Endometrium (tissue), 2 donors: ENCODE results near the gene P4HA3.
"Not testable (repeated sequence)": the region's sequence is repeated elsewhere in the genome, so short reads cannot be mapped to it uniquely, and the experiment has no call there.

Experiments used
- FAIRE-seq: peaks from 2 replicates; lab custom pipeline; 2012; peaks lifted over from hg19 to GRCh38; lab: Jason Lieb, UNC
- donor health status: control.
- donor health status: control.

The P4HA3 gene

DNA sequence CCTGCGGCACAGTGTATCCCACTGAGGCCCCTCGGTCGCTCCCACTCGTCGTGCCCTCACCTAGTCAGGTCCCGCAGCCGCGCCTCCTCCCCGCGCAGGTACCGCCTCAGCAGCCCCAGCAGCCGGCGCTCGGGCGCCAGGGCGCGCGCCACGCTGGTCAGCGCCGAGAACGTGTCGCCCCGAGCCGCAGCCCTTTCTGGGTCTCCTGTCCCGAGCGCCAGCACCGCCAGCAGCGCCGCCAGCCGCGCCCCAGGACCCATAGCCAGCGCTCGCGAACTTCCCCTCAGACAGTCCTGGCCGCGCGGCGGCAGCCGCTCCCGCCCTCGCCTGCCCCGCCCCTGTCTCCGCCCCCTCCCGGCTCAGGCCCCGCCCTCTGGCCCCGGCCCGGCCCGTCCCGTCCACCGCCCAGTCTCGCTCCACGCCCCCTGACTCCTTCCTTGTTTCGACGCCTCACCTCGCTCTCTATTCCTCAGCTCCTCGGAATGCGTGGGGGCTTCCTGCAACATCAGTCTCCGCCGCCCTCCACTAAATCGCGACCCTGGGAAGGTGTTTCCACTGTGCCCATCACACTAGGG, at the start of gene P4HA3:
Gene P4HA3, minus strand, starts transcription at position 289 of the 575 bp plus-strand sequence. Its CDS starts 29 bp downstream, at position 260.
- no peak for FAIRE-seq

GRCh38 chr11:74357449-74357848, 46.0 kb upstream of the P4HA3 start:
- no peak for FAIRE-seq

GRCh38 chr11:74355626-74356025, 44.2 kb upstream of the P4HA3 start:
- FAIRE-seq, result no peak

DNA sequence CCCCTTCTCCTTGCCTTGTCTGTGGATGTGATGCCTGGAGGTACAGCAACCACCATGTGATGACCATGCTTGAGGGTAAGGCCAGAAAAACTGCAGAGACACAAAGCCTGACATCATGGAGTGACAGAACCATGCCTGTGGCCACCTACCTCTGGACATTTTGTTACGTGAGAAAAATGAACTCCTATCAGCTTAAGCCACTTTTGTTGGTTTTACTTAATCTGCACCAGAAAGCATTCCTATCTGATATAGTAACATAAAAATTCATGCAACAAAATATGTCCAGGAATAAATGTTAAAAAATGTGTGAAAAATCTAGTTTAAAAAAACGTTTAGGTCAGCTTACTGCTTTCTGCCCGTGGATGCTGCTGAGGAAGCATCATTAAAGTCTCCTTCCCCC, 42.6 kb upstream of the P4HA3 start:
- FAIRE-seq, result no peak

DNA sequence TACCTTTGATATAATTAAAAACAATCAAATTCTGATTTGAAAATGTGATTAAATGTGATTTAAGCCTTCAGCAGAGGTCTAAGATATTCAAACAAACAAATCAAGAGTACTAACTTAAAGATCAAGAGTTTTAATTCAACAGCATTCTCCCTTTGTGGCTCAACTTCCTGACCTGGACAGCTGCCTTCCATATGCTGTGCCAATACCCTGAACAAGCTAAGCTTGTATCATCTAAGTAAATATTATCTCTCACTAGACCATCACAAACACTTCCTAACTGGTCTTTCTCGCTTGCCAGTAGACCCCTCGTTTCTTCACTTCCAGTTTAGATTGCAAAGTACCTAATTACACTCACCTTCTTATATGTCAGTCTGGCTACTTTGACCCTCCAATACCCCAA, 35.9 kb upstream of the P4HA3 start:
- no peak for FAIRE-seq

DNA sequence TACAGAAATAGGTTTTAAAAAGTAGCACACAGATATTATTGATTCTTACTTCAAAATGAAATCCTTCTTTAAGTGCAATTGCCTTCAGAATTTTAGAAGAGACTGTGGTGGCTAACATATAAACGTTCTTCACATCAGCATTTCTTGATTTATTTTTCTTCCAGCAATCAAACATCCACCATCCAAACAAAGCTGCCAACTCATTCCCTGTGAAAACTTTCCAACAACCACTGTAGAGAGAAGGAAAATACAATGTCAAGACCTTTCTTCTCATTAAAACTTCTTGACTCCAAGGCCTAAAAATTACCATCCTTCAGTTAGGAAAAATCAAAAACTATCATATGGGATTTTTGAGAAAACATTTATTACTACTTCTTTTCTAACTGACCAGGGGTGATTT, 34.0 kb upstream of the P4HA3 start:
- no peak for FAIRE-seq

GRCh38 chr11:74341921-74342320, 30.5 kb upstream of the P4HA3 start:
- no peak for FAIRE-seq

DNA sequence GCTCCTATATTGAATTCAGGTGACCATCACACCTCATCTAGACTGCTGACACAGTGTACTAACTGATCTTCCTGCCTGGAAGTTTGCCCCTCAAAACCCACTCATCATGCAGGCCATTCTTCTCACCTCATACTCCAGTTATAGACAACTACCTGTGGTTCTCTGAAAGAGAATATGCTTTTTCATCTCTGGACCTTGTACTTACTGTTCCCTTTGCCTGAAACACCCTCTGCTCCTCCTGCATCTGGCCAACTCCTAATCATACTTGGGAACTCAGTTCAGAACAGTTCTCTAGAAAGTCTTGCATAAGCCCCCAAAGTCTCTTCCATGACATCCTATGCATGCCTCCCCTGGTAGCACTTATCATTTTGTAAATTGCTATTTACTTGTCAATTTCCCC, 28.2 kb upstream of the P4HA3 start:
- no peak for FAIRE-seq

GRCh38 chr11:74338963-74339362, 27.5 kb upstream of the P4HA3 start:
- no peak for FAIRE-seq

GRCh38 chr11:74333193-74333592, 21.8 kb upstream of the P4HA3 start:
- FAIRE-seq, result no peak

- no peak for FAIRE-seq
Observed at GRCh38 chr11:74332291-74332690, 20.9 kb upstream of the P4HA3 start.

GRCh38 chr11:74331000-74331399, 19.6 kb upstream of the P4HA3 start:
- not testable (repeated sequence) for FAIRE-seq

GRCh38 chr11:74330075-74330858, 18.8 kb upstream of the P4HA3 start:
- FAIRE-seq, result no peak

DNA sequence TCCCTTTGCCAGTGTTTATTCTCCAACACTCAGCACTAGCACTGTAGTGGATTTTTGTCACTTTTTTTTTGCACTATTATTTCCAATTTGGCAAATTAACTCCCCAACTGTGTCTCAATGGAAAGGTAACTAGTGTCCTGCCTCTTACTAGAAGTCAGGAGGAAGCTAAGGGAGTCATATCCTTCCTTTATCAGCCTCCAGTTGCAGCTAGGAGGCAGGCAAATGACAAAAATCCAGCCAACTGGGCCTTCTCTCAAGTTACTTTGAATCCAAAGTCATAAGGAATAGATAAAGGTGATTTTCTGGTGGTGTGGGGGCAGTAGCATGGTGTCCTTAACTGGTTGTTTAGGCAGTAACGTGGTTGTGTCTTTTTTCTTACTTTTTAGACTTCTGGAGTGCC, 15.6 kb upstream of the P4HA3 start:
- FAIRE-seq, result no peak

DNA sequence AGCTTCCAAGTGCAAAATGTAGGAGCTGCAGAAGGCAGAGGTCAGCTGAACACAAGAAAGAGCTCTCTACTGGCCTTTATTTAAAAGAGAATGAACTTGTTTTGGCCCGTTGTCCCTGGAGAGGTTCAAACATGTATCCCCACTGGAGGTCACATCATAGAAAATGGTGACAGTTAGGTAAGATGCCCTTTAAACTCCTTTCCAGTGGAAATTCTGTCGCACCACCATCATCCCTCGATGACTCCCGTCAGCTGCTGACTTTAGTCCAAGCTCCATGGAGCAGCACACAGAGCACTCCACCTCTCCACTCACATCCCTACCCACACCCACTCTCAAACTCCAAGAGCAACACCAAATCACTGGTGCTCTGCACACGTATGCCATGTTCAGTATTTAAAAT, 15.2 kb upstream of the P4HA3 start:
- FAIRE-seq, result no peak

GRCh38 chr11:74325649-74326645, 14.5 kb upstream of the P4HA3 start:
- FAIRE-seq, result no peak

GRCh38 chr11:74322667-74323066, 11.2 kb upstream of the P4HA3 start:
- no peak for FAIRE-seq

DNA sequence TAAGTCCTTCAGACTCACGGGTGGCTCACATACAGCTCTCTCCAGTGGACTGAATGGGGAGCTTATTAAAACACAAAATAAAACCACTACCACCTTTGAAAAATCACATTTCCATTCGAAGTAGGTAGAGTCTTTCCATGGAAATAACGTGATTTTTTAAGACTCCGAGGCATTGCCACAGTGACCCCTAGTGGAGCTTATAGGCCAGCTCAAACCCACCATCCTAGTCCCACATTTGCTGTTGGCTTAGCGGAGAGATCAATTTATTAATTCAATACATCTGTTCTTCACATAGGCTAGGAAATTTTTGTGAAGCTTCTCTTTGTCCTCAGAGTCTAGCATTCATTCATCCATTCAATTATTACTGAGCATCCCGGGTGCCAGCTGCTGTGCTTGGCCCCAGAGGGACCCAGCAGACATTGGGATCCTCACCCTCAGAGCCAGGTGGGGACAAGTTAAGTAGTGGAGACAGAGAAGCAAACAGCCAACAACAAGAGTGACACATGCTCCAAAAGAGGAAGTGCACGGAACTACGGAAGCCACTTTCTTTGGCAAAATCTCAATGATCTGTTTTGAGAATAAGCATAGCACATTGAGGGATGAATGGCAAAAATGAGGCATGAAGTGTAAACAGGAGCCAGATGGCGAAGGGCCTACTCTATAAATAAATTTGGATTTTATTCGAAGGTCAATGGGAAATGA, 10.2 kb upstream of the P4HA3 start:
- FAIRE-seq, result no peak

DNA sequence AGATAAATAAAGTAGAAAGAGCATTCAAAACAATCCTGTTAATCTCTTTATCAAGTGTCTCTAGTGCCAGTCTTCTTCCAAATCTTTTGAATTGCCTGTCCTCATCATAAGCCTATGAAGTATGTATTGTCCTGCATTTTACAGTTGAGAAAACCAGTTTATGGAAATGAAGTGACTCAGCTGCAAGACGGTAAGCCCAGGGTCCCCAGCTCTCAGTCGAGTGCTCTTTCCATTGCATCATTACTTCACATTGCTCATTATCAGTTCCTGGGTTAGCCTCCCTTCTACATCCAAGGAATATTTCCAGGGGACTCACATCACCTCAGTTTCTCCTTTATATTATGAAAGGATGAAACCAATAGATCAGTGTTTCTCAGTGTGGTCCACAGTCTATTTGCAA, 9.1 kb upstream of the P4HA3 start:
- FAIRE-seq, result no peak

DNA sequence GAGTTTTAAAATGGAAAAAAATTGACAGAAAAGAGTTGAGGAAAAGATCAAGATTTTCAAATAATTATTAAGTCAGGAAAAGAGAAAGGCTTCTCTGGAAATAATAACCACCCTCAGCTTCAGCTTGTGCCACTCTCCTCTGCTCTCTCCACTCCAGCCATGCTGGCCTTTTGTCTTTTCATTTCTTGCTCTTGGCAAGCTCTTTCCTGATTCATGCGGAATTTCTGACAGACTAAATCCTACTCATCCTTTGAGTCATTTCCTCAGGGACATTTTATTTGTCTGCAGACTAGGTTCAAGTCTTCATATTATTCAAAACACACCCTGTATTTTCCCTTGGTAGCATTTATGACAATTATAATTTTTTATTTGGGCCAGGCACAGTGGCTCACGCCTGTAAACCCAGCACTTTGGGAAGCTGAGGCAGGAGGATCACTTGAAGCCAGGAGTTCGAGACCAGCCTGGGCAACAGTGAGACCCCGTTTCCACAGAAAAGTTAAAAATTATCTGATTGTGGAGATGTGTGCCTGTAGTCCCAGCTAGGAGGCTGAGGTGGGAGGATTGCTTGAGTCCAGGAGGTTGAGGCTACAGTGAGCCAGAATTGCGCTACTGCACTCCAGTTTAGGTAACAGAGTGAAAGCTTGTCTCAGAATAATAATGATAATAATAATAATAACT, 7.8 kb upstream of the P4HA3 start:
- no peak for FAIRE-seq

DNA sequence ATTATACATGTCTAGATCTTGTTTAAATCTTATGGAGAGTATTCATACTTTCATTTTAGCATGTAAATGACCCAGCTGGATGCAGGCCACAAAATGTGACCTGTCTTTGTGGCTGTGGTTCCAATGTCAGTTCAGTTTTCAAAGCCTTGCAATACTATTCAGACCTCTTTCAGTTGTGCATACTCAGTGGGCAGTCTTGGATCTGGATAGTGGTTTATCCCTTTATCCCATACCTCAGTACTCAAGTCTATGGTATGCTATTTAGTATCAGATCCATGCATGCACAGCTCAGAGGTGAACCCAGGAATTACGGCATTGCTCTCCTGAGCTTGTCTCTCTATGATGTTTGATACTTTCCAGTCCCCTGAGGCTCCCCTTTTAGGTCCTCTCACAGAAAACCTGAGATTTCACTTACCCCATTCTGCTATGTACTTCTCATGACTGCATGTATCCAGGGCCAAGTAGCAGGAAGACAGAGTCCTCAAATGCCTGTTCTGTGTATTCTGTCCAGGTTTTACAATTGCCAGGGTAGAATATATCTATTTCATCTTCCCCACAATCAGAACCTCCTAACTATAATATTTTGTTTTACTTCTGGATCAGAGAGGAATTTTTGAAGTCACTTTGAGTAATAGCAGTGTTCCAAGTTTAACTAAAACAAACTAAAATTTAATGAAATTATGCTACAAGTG, 6.9 kb upstream of the P4HA3 start:
- no peak for FAIRE-seq
